ENCODE data around the gene UBE3B. TPM values are rescaled to one million over a fixed set of nuclear protein-coding genes. Genes with fewer than 3 reads are reported as not detected.

Gene UBE3B
- polyA plus RNA-seq, 1 donor (not counting 4 experiments of a cell fraction or from before 2014, with no cell fraction given) = 27.1 TPM

- dilution Hi-C loops (cut with MboI; ENCODE audit: extremely low pct_ligation_motif_present, low sequenced_read_pairs) = no loop called here
- TF ChIP-seq, protein P1, sequence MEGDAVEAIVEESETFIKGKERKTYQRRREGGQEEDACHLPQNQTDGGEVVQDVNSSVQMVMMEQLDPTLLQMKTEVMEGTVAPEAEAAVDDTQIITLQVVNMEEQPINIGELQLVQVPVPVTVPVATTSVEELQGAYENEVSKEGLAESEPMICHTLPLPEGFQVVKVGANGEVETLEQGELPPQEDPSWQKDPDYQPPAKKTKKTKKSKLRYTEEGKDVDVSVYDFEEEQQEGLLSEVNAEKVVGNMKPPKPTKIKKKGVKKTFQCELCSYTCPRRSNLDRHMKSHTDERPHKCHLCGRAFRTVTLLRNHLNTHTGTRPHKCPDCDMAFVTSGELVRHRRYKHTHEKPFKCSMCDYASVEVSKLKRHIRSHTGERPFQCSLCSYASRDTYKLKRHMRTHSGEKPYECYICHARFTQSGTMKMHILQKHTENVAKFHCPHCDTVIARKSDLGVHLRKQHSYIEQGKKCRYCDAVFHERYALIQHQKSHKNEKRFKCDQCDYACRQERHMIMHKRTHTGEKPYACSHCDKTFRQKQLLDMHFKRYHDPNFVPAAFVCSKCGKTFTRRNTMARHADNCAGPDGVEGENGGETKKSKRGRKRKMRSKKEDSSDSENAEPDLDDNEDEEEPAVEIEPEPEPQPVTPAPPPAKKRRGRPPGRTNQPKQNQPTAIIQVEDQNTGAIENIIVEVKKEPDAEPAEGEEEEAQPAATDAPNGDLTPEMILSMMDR (optimal IDR thresholded peaks at IDR 0.05 in 1 of 3, IDR thresholded peaks at IDR 0.05 in 1 of 3, conservative IDR thresholded peaks at IDR 0.05 in 1 of 3; ENCODE audit: extremely low read depth in 1 of 3, insufficient read depth in 2 of 3, low read length in 3 of 3) = no peak
- TF ChIP-seq EZH2 (IDR thresholded peaks at IDR 0.05; ENCODE audit: low read length) = no peak
- H3K27me3 ChIP-seq (ENCODE audit: control insufficient read depth, extremely low read depth, insufficient read depth, low read length) = no peaks in the 10 kb centered on the region
- FAIRE-seq (no peak), DNase-seq (ENCODE audit: low read depth, low spot score) (no peak)
- no peak overlapping the region for H3K27ac ChIP-seq (ENCODE audit: control insufficient read depth, insufficient read depth, low read length)
- no peaks in the 10 kb centered on the region for H3K9me1 ChIP-seq (ENCODE audit: control insufficient read depth, extremely low read depth, insufficient read depth, low read length)
- H3K9ac ChIP-seq (ENCODE audit: control insufficient read depth, extremely low read depth, insufficient read depth, low read length) = no peak overlapping the region
- no peaks in the 10 kb centered on the region for H4K20me1 ChIP-seq (ENCODE audit: control insufficient read depth, extremely low read depth, insufficient read depth, low read length)
- no peaks in the 10 kb centered on the region for H3K79me2 ChIP-seq (ENCODE audit: control insufficient read depth, insufficient read depth, low read length)
- H3K4me3 ChIP-seq (ENCODE audit: control insufficient read depth in 2 of 3, extremely low read depth in 1 of 3, insufficient read depth in 2 of 3, low read depth in 1 of 3, low read length in 3 of 3) = no peak overlapping the region
- H2AFZ ChIP-seq (ENCODE audit: control insufficient read depth, low read length) = no peak overlapping the region
- no peaks in the 10 kb centered on the region for H3K9me3 ChIP-seq (ENCODE audit: control insufficient read depth, low read depth, low read length)
- no peak overlapping the region for H3K4me2 ChIP-seq (ENCODE audit: control insufficient read depth, extremely low read depth, insufficient read depth, low read depth, low read length)
- H3K36me3 ChIP-seq (ENCODE audit: control insufficient read depth in 2 of 2, extremely low read depth in 1 of 2, insufficient read depth in 2 of 2, low read length in 2 of 2) = peaks cover 23 to 37% of the 10 kb centered on the region in 2 experiments
- H3K4me1 ChIP-seq (ENCODE audit: control insufficient read depth, extremely low read depth, insufficient read depth, low read length) = no peaks in the 10 kb centered on the region
Measured at GRCh38 chr12:109566424-109566823, 89.0 kb downstream of the UBE3B start.

DNA sequence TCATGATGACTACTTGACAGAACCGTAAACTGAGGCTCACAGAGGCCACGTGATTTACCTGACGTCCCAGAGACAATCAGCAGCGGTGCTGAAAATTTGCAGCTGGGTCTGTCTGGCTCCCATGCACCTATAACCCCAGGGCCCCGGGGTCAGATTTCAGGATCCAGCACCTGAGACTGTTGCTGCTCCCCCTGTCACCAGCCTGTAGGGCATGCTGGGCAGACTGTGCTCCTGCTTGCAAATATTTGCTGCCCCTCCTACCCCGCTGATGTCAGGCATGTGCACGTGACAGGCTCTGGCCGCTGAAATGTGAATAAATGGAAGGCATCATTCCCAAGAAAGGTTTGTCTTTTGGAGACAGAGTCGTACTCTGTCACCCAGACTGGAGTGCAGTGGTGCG lies 89.9 kb downstream of the UBE3B start:
- peaks cover 25 to 37% of the 10 kb centered on the region in 2 experiments for H3K36me3 ChIP-seq (ENCODE audit: control insufficient read depth in 2 of 2, extremely low read depth in 1 of 2, insufficient read depth in 2 of 2, low read length in 2 of 2)

More for the DNA sequence above, 89.9 kb downstream of the UBE3B start:
- H3K4me2 ChIP-seq (ENCODE audit: control insufficient read depth, extremely low read depth, insufficient read depth, low read depth, low read length) = no peak overlapping the region
- no peak overlapping the region for H2AFZ ChIP-seq (ENCODE audit: control insufficient read depth, low read length)
- FAIRE-seq = no peak
- no peak overlapping the region for H3K27ac ChIP-seq (ENCODE audit: control insufficient read depth, insufficient read depth, low read length)
- TF ChIP-seq, protein P1 (optimal IDR thresholded peaks at IDR 0.05 in 1 of 3, IDR thresholded peaks at IDR 0.05 in 1 of 3, conservative IDR thresholded peaks at IDR 0.05 in 1 of 3; ENCODE audit: extremely low read depth in 1 of 3, insufficient read depth in 2 of 3, low read length in 3 of 3) = no peak
- no peak for TF ChIP-seq EZH2 (IDR thresholded peaks at IDR 0.05; ENCODE audit: low read length)
- no peaks in the 10 kb centered on the region for H3K27me3 ChIP-seq (ENCODE audit: control insufficient read depth, extremely low read depth, insufficient read depth, low read length)
- H3K9ac ChIP-seq (ENCODE audit: control insufficient read depth, extremely low read depth, insufficient read depth, low read length) = no peak overlapping the region
- dilution Hi-C loops (cut with MboI; ENCODE audit: extremely low pct_ligation_motif_present, low sequenced_read_pairs) = no loop called here
- no peaks in the 10 kb centered on the region for H3K9me3 ChIP-seq (ENCODE audit: control insufficient read depth, low read depth, low read length)
- H3K4me1 ChIP-seq (ENCODE audit: control insufficient read depth, extremely low read depth, insufficient read depth, low read length) = no peaks in the 10 kb centered on the region
- H3K4me3 ChIP-seq (ENCODE audit: control insufficient read depth in 2 of 3, extremely low read depth in 1 of 3, insufficient read depth in 2 of 3, low read depth in 1 of 3, low read length in 3 of 3) = no peak overlapping the region
- H4K20me1 ChIP-seq (ENCODE audit: control insufficient read depth, extremely low read depth, insufficient read depth, low read length) = no peaks in the 10 kb centered on the region
- no peak for DNase-seq (ENCODE audit: low read depth, low spot score)
- H3K79me2 ChIP-seq (ENCODE audit: control insufficient read depth, insufficient read depth, low read length) = peaks cover under 1% of the 10 kb centered on the region
- no peaks in the 10 kb centered on the region for H3K9me1 ChIP-seq (ENCODE audit: control insufficient read depth, extremely low read depth, insufficient read depth, low read length)
